Bone marrow (tissue), 2 donors: ENCODE measurements around the gene CHD5.
A peak's percentile ranks its signal among the peaks of the same experiment; 100 is the strongest.

ENCODE experiments used
- DNase-seq, 2 donors: peaks; one replicate each; lab custom pipeline; 2025; lab: John Stamatoyannopoulos, UW

CHD5 gene

DNA sequence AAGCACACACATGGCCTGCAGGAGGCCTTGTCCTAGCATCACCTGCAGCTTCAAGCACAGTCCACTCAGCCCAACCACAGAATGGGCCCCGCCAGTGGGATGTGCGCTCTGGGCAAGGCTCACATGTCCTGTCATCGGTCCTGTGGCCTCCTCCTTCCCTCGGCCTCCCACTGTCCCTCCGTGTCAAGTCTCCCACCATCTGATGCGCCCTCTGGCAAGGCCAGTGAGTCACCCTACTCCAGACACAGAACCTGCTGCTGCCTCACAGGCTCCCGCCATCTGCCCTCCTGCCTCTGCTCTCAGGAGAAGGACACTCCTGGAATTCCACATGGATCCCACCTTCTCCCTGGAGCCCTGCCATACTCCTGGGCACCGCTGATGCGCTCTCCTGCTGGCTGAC lies 120.3 kb downstream of the CHD5 start:
- no peak for DNase-seq

DNA sequence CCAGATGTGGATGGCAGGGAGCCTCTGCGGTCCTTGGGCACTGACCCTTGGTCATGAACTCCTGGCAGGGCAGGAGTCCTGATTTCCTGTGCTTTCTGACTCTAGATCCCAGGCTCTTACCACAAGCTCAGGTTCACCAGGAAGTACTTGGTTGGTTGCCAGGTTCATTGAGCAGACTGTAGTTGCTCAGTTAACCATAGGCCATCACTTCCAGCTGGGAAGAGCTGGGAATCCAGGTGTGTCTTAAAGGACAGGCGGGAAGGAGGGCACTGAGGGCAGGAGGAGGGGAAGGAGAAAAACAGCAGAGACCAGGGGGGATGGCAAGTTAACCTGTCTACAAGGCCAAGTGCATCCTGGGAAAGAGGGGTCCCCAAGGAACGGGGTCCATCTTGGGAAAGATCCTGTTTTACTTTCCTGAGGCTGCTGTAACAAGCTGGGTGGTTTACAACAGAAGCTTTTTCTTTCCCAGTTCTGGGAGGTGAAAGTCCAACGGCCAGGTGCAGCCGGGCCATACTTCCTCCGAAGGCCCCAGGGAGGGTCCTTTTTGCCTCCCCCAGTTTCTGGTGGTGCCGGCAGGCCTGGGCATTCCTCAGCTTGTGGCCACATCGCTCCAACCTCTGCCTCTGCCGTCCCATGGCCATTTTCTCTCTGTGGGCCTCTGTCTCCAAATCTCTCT lies 122.8 kb downstream of the CHD5 start:
- no peak for DNase-seq

DNA sequence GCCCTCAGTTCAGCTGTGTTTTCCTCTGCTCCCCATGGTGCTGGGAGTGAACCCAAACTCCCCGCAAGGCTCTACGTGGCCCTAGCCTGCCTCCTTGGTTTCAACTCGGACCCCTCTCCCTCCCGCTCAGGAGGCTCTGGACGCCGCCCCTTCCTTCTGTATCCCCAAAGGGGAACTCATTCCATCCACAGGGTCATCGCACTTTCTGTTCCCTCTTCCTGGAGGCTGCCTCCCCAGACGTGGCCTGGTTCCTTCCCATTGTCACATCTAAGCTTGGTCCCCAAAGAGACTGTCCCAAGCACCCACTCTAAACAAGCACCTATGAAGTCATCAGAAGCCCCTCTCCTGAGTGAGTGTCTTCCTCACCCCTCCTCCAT lies 123.6 kb downstream of the CHD5 start:
- DNase-seq = no peak

DNA sequence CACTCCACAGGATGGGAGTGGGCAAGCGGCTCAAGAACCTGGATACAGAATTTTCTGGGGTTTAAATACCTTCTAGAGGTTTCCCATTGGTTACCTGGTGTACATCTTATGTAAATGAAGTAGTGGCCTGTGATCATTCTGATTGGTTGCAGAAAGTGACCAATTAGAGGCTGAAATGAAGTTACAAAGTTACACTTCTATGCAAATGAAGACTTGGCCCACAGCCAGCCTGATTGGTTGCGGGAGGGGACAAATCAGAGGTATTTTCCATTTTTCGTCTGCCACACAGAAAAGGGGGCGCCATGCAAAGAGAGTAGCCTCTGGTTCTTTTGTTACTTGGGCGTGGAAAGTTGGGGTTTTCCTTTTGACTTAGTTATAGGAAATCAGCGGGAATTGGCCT lies 125.5 kb downstream of the CHD5 start:
- DNase-seq = no peak

DNA sequence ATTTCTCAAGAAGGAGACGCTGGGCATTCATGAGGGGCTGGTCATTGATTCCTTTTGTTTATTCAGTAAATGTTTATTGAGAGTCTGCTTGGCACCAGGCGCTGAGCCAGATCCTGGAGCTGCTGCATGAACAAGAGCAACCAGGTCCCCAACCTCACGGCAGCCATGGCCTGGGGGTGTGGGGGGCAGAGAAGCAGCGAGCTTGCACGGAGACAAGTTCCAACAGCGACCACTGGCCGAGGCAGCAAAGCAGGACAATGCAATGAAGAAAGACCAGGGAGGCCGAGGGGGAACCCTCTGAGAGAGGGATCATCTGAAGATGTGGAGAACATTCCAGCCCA lies 126.9 kb downstream of the CHD5 start:
- no peak for DNase-seq

DNA sequence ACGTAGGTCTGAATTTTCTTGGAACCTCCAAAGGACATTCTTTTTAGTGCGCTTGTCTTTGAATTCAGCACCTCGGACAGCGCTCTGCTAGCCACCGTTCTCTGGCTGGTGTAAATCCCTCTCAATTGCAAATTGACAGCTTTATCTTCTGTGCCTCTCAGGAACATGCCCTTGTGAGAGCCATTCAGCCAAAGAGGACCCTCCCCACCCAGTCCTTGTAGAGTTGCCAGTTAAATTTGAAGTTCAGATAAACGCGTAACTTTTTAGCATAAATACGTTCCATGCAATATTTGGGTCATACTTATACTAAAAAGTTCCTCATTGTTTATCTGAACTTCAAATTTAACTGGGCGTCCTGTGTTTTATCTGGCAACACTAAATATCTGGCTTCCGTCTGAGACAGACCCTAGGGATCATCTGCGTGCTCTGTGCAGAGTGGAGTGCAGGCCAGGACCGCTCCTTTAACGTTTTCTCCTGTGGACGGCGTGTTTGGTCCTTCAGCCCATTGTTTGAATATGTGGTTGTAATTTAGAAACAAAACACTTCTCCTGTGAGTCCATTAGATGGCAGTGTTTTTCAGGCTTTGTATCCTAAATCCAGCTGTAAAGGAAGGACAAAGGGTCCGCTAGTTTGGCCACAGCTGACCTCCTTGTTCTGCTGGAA lies 127.4 kb downstream of the CHD5 start:
- peak in 1 of 2 donors; percentile 16 for DNase-seq
